NCI-H446 (cell line): ENCODE measurements around the gene MTNR1B.

ENCODE experiments used
- DNase-seq, 2 experiments: peaks; one replicate each; lab custom pipeline; 2025; lab: John Stamatoyannopoulos, UW

The MTNR1B gene

GRCh38 chr11:92969634-92970347 is at the start of gene MTNR1B:
MTNR1B (plus strand) TSS chr11:92969651; CDS start chr11:92969726, 75 bp downstream.
- DNase-seq = no peak

- DNase-seq = peak; percentile 82 to 95
Observed at GRCh38 chr11:92920331-92920730, 49.1 kb upstream of the MTNR1B start.

GRCh38 chr11:92922731-92923130 is 46.7 kb upstream of the MTNR1B start:
- DNase-seq = no peak

GRCh38 chr11:92929246-92929645 is 40.2 kb upstream of the MTNR1B start:
- no peak for DNase-seq

- no peak for DNase-seq
Observed at GRCh38 chr11:92929653-92930052, 39.8 kb upstream of the MTNR1B start.

- DNase-seq = no peak
Observed at GRCh38 chr11:92931746-92932422, 37.6 kb upstream of the MTNR1B start.

GRCh38 chr11:92939305-92939704 is 30.1 kb upstream of the MTNR1B start:
- DNase-seq = no peak

- DNase-seq = peak; percentile 52 to 65
Observed at GRCh38 chr11:92941676-92942571, 27.5 kb upstream of the MTNR1B start.

GRCh38 chr11:92946707-92947106 is 22.7 kb upstream of the MTNR1B start:
- DNase-seq = no peak

- no peak for DNase-seq
Observed at GRCh38 chr11:92948116-92948515, 21.3 kb upstream of the MTNR1B start.

- DNase-seq = no peak
Observed at GRCh38 chr11:92954003-92954402, 15.4 kb upstream of the MTNR1B start.

- DNase-seq = no peak
Observed at GRCh38 chr11:92955860-92956259, 13.6 kb upstream of the MTNR1B start.

GRCh38 chr11:92960886-92961285 is 8.6 kb upstream of the MTNR1B start:
- DNase-seq = no peak

GRCh38 chr11:92962446-92962845 is 7.0 kb upstream of the MTNR1B start:
- no peak for DNase-seq

GRCh38 chr11:92964471-92964870 is 5.0 kb upstream of the MTNR1B start:
- no peak for DNase-seq

GRCh38 chr11:92965196-92965595 is 4.3 kb upstream of the MTNR1B start:
- no peak for DNase-seq

GRCh38 chr11:92967178-92967577 is 2.3 kb upstream of the MTNR1B start:
- DNase-seq = no peak

GRCh38 chr11:92967867-92968266 is 1.6 kb upstream of the MTNR1B start:
- no peak for DNase-seq

- no peak for DNase-seq
Observed at GRCh38 chr11:92969293-92969633, 188 bp upstream of the MTNR1B start.

- no peak for DNase-seq
Observed at GRCh38 chr11:92972248-92972647, 2.8 kb downstream of the MTNR1B start.

- DNase-seq = peak in 1 of 2 experiments; percentile 37
Observed at GRCh38 chr11:92975285-92975684, 5.8 kb downstream of the MTNR1B start.

GRCh38 chr11:92976681-92977080 is 7.2 kb downstream of the MTNR1B start:
- no peak for DNase-seq

GRCh38 chr11:92977401-92977800 is 8.0 kb downstream of the MTNR1B start:
- no peak for DNase-seq
